Spinal cord (tissue), 10 donors: ENCODE results near the gene IGDCC3. TPM values are rescaled to one million over a fixed set of nuclear protein-coding genes. Genes with fewer than 3 reads are reported as not detected.
A peak's percentile ranks its signal among the peaks of the same experiment; 100 is the strongest.

Experiments
- DNase-seq, 6 donors: peaks; one replicate each; pipeline versions ENCODE4 v3.0.0 to v3.0.0-alpha.2; 2013 to 2015; ENCODE audit warnings: low spot score in 6 of 6, low read depth in 4 of 6
- H3K27ac ChIP-seq: one replicate; pipeline ENCODE4 v1.5.1; 2013; ENCODE audit warnings: low read depth, low read length, control low read depth
- H3K27me3 ChIP-seq: one replicate; pipeline ENCODE4 v1.6.1; 2013; ENCODE audit warnings: low read length; ENCODE audit not compliant: control insufficient read depth, insufficient read depth
- H3K36me3 ChIP-seq: one replicate; pipeline ENCODE4 v1.6.1; 2013; ENCODE audit warnings: low read length; ENCODE audit not compliant: control insufficient read depth, insufficient read depth
- H3K4me1 ChIP-seq: one replicate; pipeline ENCODE4 v1.6.1; 2013; ENCODE audit warnings: low read length; ENCODE audit not compliant: control insufficient read depth, insufficient read depth
- H3K4me3 ChIP-seq: one replicate; pipeline ENCODE4 v1.5.1; 2013; ENCODE audit warnings: low read depth, low read length, control low read depth
- H3K9me3 ChIP-seq: one replicate; pipeline ENCODE4 v1.6.1; 2013; ENCODE audit warnings: low read length; ENCODE audit not compliant: control insufficient read depth, insufficient read depth
- WGBS: methylation state at CpG from one replicate; pipeline ENCODE4 v1.1.5; 2013; ENCODE audit warnings: missing lambda C conversion rate; ENCODE audit not compliant: insufficient coverage; 5-methylcytosine and 5-hydroxymethylcytosine counted together
- polyA plus RNA-seq, 2 donors: library from polyadenylated mRNA; unstranded; fragments of 120-200 nt; gene quantifications; one replicate each; pipeline ENCODE4 v1.2.1, GENCODE V29; 2013; ENCODE audit not compliant: insufficient read length in 2 of 2
- total RNA-seq, 2 donors: library from RNA; depleted of rRNA in 1 of 2; stranded (reverse); fragments of 120-200 nt in 1 of 2; fragments of >200 nt in 1 of 2; gene quantifications; one replicate each; pipeline versions ENCODE4 v1.2.3 to v1.2.4, GENCODE V29; 2013 to 2014
- donor health status: healthy.

The IGDCC3 gene
- total and polyA plus RNA-seq, 4 donors, result 3.6 to 20.7 (median 10.9) TPM

GRCh38 chr15:65384505-65384894, 6.7 kb upstream of the IGDCC3 start:
- Histone ChIP-seq H3K4me3 (no peak overlapping the region), H3K36me3 (peaks cover 68% of the 10 kb centered on the region), H3K27ac (no peak overlapping the region), H3K27me3 (no peaks in the 10 kb centered on the region), H3K9me3 (no peaks in the 10 kb centered on the region), H3K4me1 (peaks cover 21% of the 10 kb centered on the region)
- no peak for DNase-seq
- 82% methylated on average over 3 of the region's 4 CpGs for WGBS

- 100% methylated on average over 6 of the region's 6 CpGs for WGBS
- Histone ChIP-seq H3K36me3 (peaks cover 63% of the 10 kb centered on the region), H3K27ac (no peak overlapping the region), H3K4me1 (peaks cover 21% of the 10 kb centered on the region), H3K4me3 (no peak overlapping the region), H3K27me3 (no peaks in the 10 kb centered on the region), H3K9me3 (no peaks in the 10 kb centered on the region)
- DNase-seq, result no peak
These were observed 6.2 kb upstream of the IGDCC3 start for GRCh38 chr15:65383991-65384390.

DNA sequence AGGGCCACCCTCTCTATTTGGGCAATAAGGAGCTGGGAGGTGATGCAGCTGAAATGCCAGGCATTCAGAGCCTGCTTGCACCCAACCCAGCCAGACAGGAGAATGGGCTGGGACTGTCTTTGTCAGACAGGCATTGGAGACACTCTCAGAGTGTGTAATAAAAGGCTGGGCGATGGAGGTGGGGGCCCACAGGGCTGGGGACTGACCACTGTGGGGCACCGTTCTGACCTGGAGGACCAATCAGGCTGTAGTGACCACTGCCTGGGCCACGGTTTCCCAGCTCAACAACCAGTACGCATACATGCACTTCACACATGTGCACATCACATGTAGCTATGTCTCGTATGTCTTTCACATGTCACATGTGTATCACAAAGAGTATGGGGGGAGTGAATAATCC, 5.7 kb upstream of the IGDCC3 start:
- Histone ChIP-seq H3K4me1 (peaks cover 22% of the 10 kb centered on the region), H3K27ac (no peak overlapping the region), H3K4me3 (no peak overlapping the region), H3K9me3 (no peaks in the 10 kb centered on the region), H3K36me3 (peaks cover 57% of the 10 kb centered on the region), H3K27me3 (no peaks in the 10 kb centered on the region)
- 63% methylated on average over 2 of the region's 5 CpGs for WGBS
- DNase-seq, result no peak

DNA sequence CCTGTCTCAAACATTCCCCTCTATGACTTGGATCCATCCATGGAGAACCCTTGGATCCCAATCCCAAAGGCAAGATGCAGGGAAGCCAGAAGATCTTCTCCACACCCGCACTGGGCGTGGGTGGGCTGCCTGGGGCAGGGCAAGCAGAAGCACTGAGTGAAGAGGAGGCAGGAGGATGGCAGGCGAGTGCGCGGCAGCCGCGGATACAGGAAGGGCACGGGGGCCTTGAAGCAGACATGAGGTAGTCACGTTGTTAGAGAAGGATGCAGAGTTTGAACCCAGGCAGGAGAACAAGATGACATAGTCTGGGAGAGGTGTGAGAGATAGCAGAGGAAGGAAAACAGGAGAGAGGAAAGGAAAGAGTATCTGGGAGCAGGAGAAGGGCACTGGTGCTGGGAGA, 5.1 kb upstream of the IGDCC3 start:
- DNase-seq, result no peak
- H3K4me1 ChIP-seq, result peaks cover 27% of the 10 kb centered on the region
- no peaks in the 10 kb centered on the region for H3K27me3 ChIP-seq
- 83% methylated on average over 8 of the region's 9 CpGs for WGBS
- H3K4me3 ChIP-seq, result no peak overlapping the region
- H3K9me3 ChIP-seq, result no peaks in the 10 kb centered on the region
- H3K36me3 ChIP-seq, result peaks cover 52% of the 10 kb centered on the region
- H3K27ac ChIP-seq, result no peak overlapping the region

DNA sequence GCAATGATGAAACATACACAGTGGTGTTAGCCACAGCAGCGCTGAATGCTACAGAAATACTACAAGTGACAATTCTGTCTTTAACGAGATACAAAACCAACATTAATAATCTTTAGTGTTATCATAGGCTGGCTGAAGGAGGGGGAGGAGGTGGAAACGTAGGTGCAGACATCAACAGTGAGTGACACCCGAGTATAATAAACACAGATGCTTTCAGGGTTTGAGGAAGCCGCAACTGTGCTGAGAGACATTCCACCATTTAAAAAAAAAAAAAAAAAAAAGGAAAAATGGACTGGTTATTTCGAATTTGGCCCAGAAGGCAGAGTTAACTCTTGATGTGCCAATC, 4.3 kb upstream of the IGDCC3 start:
- Histone ChIP-seq H3K9me3 (no peaks in the 10 kb centered on the region), H3K36me3 (peaks cover 44% of the 10 kb centered on the region), H3K27me3 (no peaks in the 10 kb centered on the region), H3K4me3 (no peak overlapping the region), H3K4me1 (peaks cover 28% of the 10 kb centered on the region), H3K27ac (no peak overlapping the region)
- DNase-seq, result peak in 1 of 6 donors; percentile 34
- no CpG with 5 or more reads among the region's 6 CpGs for WGBS

- no peaks in the 10 kb centered on the region for H3K27me3 ChIP-seq
- no peak overlapping the region for H3K4me3 ChIP-seq
- peak in 1 of 6 donors; percentile 47 for DNase-seq
- H3K4me1 ChIP-seq, result peaks cover 33% of the 10 kb centered on the region
- no CpG with 5 or more reads among the region's 1 CpG for WGBS
- no peak overlapping the region for H3K27ac ChIP-seq
- H3K9me3 ChIP-seq, result no peaks in the 10 kb centered on the region
- peaks cover 39% of the 10 kb centered on the region for H3K36me3 ChIP-seq
These were observed 3.8 kb upstream of the IGDCC3 start for GRCh38 chr15:65381445-65382145.

DNA sequence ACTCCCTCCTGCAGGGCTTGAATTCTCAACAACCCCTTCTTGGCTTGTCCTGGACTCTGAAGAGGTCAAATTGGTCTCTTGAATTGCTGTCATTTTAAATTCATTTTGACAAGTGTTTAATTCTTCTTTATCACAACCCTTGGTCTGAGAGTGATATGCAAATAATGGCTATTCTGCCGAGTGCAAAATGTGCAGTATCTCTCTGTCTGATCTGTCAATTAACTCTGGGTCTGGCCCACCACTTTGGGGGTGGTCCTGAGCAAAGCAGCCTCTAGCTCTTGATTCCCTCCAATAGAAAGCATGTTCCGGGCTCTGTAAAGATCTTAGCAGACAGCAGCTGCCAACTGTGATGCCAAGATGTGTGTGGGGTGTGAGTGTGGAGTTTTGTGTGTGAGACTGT, 2.2 kb upstream of the IGDCC3 start:
- H3K36me3 ChIP-seq, result peaks cover 26% of the 10 kb centered on the region
- peak overlapping the region; percentile 13 for H3K27ac ChIP-seq
- H3K27me3 ChIP-seq, result no peaks in the 10 kb centered on the region
- DNase-seq, result peak in 1 of 6 donors; percentile 13
- peaks cover 31% of the 10 kb centered on the region for H3K4me1 ChIP-seq
- no CpG with 5 or more reads among the region's 2 CpGs for WGBS
- no peaks in the 10 kb centered on the region for H3K9me3 ChIP-seq
- H3K4me3 ChIP-seq, result no peak overlapping the region

GRCh38 chr15:65377105-65377975, 462 bp downstream of the IGDCC3 start:
- peak overlapping the region; percentile 84 for H3K4me3 ChIP-seq
- peaks cover 46% of the 10 kb centered on the region for H3K4me1 ChIP-seq
- H3K27me3 ChIP-seq, result no peaks in the 10 kb centered on the region
- WGBS, result 0% methylated on average over 98 of the region's 99 CpGs
- no peaks in the 10 kb centered on the region for H3K9me3 ChIP-seq
- H3K27ac ChIP-seq, result peak overlapping the region; percentile 89
- DNase-seq, result peak in 3 of 6 donors; percentile 31 to 76 (median 71)
- peaks cover 18% of the 10 kb centered on the region for H3K36me3 ChIP-seq

DNA sequence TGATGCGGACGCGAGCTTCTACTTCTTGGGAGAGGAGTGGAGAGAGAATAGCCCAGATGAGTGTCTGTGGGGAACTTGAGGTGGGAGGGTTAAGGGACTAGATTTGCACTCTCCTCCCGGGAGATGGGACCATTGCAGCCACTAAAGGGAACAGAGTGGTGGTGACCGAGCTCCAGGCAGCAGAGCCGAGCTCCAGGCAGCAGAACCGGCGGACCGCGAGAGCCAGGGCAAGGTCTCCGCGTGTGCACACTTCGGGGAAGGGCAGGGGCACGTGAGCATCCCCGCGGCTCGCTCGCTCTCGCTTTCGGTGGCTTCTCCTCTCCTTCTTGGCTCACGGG, 1.1 kb downstream of the IGDCC3 start:
- Histone ChIP-seq H3K36me3 (peaks cover 22% of the 10 kb centered on the region), H3K27me3 (no peaks in the 10 kb centered on the region), H3K4me1 (peaks cover 52% of the 10 kb centered on the region), H3K4me3 (peak overlapping the region; percentile 84), H3K27ac (peak overlapping the region; percentile 89), H3K9me3 (no peaks in the 10 kb centered on the region)
- DNase-seq, result no peak
- under 1% methylated on average over 21 of the region's 21 CpGs for WGBS
